A673 (cell line): ENCODE results near the gene SP140L.

Experiments used
- CTCF ChIP-seq: fragments of 300-800, 200-600 bp; sonication (generic); conservative IDR thresholded peaks from 2 replicates; pipeline ENCODE4 v1.5.1; 2017; ENCODE audit warnings: low read depth, mild to moderate bottlenecking, antibody characterized with exemption, low read length, moderate library complexity, mixed read lengths
- EZH2 ChIP-seq: fragments of 200-600 bp; sonication (generic); IDR thresholded peaks from 2 replicates; pipeline ENCODE4 v1.6.1; 2017; ENCODE audit warnings: borderline replicate concordance, low read depth, mild to moderate bottlenecking, mixed read lengths, antibody characterized with exemption, low read length; ENCODE audit not compliant: poor library complexity, severe bottlenecking

- TF ChIP-seq CTCF (no peak), EZH2 (no peak)
These were observed 30.1 kb upstream of the SP140L start for GRCh38 chr2:230296917-230297316.
